Effector CD4-positive, alpha-beta T cell (primary cell): ENCODE results near the gene MEF2C.
"Not testable (repeated sequence)": the region's sequence is repeated elsewhere in the genome, so short reads cannot be mapped to it uniquely, and the experiment has no call there.

Experiments used
- DNase-seq: peaks from one replicate; pipeline ENCODE4 v3.0.0-alpha.2; 2020

The MEF2C gene

GRCh38 chr5:88798933-88799332 lies 84.1 kb downstream of the MEF2C start:
- DNase-seq = not testable (repeated sequence)

DNA sequence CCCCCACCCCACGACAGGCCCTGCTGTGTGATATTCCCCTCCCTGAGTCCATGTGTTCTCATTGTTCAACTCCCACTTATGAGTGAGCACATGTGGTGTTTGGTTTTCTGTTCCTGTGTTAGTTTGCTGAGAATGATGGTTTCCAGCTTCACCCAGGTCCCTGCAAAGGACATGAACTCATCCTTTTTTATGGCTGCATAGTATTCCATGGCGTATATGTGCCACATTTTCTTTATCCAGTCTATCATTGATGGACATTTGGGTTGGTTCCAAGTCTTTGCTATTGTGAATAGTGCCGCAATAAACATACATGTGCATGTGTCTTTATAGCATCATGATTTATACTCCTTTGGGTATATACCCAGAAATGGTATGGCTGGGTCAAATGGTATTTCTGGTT lies 89.2 kb downstream of the MEF2C start:
- DNase-seq = not testable (repeated sequence)

GRCh38 chr5:88792144-88792840 lies 90.7 kb downstream of the MEF2C start:
- DNase-seq = no peak

DNA sequence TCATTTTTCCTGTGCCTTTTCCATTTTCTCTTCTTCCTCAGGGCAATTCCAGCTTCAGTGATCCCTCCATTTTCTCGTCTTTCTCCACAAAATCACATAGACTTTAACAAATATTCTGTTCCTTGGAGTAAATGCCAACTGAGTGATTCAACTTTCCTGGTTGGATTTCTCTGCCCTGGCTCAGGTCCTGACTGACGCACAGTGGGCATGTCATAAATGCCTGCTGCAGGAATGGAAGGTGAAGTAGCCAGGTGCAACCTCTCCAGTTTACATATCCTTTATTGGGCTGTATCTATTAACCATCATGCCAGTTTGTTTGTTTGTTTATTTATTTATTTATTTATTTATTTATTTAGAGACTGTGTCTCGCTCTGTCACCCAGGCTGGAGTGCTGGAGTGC lies 95.1 kb downstream of the MEF2C start:
- no peak for DNase-seq

- DNase-seq = no peak
Measured at GRCh38 chr5:88786789-88787188, 96.2 kb downstream of the MEF2C start.

DNA sequence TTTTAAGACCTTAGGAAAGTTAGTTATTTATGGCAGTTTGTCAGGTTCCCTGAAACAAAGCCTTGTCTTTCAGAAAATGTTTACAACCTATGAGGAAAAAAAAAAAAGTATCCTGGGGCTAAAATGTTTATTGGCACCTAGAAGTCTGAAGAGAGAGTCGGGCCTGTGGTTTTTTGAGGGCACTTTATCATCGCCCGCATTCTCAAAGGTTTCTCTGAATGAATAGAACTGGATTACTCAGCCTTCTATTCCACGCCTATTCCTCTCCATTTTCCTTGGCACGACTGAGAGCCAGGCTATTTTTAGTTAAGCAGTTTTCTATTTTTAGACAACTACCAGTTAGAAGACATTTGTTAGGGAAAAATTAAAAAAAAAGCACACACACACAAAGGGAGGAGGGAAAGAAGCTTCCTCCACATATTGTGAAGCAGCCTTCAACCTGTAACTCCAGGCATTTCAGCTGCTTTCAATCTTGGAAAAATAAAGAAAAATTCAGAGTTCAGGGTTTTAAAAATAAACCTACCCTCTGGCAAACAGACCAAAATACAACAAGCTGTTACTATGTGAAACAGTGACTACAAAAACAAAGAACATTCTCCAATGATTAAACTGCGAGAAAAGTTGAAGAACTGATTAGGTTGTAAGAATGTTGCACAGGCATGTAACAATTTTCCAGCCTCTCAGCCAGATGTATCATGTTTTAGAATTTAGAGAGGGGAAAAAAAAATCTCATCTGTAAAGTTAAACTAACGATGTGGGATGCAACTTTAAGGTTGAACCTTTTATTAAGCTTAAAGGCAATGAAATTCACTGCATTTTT lies 97.0 kb downstream of the MEF2C start:
- no peak for DNase-seq

- no peak for DNase-seq
Measured at GRCh38 chr5:88782571-88782970, 100.4 kb downstream of the MEF2C start.

DNA sequence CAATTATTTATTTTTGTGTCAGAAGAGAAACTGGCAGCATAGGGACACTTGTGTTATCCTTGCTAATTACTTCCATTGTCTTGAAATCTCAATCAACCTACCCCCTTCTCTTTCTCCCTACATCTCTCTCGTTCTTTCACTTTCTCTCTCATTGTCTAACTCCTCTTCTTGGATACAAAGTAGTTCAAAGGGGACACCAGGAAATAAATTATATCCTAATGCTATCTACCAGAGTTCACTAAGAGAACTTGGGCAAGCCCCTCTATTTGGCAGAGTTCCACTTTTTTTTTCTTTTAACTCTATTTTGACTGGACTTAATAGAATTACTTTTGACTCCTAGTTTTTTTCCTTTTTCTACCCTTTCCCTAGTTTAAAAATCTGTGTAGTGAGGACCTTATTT lies 102.2 kb downstream of the MEF2C start:
- DNase-seq = no peak

GRCh38 chr5:88778736-88779135 lies 104.2 kb downstream of the MEF2C start:
- DNase-seq = no peak

DNA sequence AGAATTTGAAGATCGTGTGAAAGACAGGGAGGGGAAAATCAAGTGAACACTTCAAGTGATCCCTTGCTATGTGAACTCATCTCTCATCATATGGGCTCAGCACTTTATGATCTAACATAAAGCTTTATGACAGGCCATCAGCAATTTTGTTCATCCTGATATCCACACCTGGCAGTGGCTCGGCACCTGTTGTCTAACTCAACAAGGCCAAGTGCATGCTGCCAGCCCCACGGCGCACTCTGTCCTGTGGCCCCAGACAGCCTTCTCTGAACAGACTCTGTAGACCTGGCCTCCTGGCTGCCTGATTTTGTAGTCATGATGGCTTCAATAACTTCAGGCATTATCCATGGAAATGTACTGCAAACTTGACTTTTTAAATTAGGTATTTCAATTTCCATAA lies 106.3 kb downstream of the MEF2C start:
- DNase-seq = no peak

DNA sequence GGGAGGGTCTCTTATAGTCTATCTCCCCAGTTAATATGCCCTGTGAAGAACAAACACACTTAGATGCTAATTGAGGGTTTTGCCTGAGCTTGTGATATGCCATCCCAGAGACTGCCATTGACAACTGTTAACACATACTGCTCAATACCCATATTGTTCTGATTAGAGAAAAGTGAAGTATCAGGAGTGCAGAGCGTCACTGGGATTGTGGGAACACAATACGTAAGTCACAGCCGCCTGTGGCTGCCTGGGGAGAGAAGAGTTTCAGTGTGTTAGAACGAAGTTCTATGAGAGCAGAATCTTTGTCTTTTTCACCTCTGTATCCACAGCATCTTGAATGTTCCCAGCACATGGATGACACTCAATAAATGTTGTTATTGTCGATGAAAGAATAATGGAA lies 110.2 kb downstream of the MEF2C start:
- no peak for DNase-seq

GRCh38 chr5:88772047-88772446 lies 110.9 kb downstream of the MEF2C start:
- no peak for DNase-seq

DNA sequence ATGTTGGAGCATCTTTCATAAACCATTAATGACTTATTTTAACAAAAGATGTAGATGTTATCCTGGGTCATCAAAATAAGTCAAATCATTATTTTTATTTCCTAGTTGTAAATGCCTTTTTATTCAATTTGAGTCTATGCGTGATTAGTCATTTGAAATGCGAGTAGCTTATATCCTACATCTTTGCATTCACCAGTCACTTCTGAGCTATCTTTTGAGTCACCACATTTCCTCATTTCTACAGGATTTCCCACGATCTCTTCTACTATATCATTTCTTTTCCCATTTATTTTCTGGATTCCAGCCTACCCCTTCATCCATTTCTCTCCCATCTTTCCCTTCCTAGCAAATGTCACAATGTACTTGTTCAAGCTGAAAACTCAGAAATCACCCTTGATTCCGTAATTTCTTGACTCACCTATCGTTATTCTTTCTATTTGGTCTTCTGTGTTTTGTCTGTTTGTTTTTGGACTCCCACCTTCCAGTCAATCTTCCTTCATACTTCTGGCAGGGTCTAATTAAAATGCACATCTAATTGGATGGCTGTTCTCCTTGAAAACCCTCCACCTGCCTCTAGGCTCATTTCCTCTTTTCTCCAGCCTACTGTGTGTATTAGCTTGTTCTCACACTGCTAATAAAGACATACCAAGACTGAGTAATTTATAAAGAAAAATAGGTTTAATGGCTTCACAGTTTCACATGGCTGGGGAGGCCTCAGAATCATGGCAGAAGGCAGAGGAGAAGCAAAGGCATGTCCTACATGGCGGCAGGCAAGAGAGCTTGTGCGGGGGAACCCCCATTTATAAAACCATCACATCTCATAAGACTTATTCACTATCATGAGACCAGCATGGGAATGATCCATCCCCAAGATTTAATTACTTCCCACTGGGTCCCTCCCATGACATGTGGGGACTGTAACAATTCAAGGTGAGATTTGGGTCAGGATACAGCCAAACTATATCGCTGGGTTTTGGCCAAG lies 112.4 kb downstream of the MEF2C start:
- DNase-seq = no peak

GRCh38 chr5:88769165-88769564 lies 113.8 kb downstream of the MEF2C start:
- DNase-seq = no peak

DNA sequence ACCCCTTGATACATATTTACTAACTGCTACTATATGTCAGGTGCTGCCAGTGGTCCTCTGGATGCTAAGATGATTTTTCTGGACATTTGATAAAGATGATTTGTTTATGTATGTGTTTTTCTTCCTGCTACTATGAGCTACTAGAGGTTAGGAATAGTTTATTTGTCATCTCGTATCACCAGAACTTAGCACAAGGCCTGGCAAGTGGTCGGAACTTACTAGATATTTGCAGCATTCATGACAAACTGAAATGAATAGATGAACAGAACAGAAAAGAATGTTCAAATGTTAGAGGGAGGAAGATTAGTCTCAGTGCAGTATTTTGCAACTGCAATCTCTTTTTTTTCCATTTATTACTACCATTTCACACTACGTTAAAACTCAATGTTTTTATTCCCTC lies 114.6 kb downstream of the MEF2C start:
- no peak for DNase-seq

DNA sequence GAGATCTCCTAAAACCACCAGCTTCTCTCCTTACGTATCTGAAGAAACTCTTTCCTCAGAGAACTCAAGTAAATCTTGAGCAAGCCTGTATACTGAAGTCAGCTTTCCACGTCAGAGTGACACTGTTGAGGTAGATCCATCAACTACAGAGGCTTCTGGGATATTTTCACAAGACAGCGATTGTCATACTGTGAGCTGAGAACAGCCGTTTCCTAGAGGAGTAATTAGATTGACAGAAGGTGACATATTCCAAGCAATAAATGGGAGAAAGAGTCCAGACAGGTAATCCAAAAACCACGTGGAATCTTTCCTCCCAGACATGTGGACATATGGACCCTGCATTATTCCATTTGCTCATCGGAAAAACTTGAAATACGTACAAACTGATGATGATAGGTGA lies 117.2 kb downstream of the MEF2C start:
- DNase-seq = no peak

GRCh38 chr5:88765171-88765570 lies 117.8 kb downstream of the MEF2C start:
- no peak for DNase-seq

DNA sequence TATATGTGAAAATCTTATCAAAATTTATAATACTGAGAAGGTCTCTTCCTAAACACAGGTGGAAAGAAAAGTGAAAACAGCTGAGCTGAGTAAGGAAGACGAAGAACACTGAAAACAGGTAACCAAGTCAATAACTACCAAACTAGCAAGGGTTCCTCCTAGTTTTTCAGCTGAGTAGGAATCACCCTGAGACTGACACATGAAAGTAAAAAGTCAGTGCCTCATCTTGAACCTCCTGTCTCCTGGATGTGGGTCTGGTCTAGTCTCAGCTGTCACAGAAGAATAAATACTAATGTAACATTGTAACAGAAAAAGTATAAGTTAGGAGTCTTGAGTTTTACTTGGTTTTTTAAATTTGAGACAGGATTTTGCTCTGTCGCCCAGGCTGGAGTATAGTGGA lies 121.0 kb downstream of the MEF2C start:
- no peak for DNase-seq

DNA sequence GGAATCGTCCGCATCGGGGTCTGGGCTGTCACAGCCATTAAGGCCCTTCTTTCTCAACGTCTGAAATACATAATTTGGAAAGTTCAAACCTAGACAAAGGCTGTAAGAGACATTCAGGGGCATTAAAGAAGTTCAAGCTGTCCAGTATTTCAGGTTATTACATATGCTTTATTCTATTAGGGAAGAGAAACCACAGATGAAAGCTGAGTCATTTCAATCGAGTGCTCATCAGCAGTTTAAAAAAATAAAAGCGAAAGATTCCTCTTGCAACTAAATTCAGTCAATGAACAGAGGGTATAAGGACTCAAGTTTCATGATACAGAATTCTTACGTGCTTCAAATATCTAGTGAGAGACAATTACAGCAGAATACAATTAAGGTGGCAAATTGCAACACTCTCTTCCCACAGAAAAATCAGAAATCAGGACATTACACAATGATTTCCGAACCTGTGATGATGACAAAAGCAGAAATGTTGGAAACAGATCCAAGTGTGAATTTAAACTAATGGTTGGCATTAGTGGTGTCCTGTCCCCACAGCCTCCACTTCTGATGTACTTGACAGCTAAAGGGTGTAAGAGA lies 121.6 kb downstream of the MEF2C start:
- no peak for DNase-seq

DNA sequence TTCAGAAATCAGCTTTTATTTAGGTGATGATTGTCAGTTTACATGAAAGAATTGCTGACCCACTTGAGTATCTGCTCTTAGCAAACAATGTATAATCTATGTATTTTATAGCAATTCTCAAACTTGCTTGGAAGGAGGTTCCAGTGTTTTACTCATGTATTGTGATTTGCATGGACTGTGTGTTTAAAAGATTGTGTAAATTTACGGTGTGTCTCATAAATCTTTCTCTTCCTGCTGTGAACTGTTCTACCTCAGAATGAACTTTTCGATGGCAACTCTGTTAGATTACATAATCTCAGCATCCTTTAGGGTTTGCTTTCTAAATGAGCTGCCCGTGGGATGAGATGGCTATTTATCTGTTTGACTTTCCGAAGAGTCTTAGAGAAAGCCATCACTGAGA lies 122.5 kb downstream of the MEF2C start:
- no peak for DNase-seq

DNA sequence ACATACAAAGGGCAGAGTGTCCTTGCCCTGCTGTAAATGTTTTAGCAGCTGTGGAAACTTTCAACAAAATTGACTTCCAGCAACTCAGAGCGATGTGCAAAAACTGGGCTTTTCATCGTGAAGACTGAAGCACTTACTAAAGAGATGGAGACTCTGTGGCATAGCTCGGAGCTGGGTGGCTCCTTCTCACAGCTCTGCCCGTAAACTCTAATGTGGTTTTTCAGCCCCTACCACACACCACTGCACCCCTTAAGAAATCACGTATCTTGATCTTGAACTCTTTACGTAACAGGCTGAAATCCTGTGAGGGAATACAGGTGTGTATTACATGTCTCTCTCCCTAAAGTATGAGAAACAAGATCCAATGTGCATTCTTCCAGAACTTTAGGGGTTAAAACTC lies 124.4 kb downstream of the MEF2C start:
- no peak for DNase-seq

DNA sequence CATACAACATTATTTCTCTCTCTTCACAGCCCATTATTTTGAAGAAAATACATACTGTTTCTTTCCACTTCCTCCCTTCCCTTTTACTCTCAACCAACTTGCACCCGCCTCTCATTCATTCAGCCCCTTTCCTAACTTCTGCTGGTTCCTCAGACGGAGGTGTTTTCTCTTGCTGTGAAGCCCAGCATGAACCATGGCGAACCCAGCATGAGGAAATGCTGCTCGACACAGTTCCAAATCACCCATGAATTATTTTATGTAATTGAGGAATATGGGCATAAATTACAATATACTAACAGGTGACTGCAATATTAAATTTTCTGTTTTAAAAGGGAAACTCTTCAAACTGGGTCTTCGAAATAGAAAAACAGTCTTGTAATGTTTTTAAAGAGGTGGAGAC lies 124.8 kb downstream of the MEF2C start:
- no peak for DNase-seq

- DNase-seq = no peak
Measured at GRCh38 chr5:88756953-88757352, 126.0 kb downstream of the MEF2C start.
